Endothelial cell of umbilical vein (primary cell): Measurements from ENCODE around the gene WASF2. TPM values are rescaled to one million over a fixed set of nuclear protein-coding genes. Genes with fewer than 3 reads are reported as not detected.

Experiments
- BruUV-seq: library from RNA; stranded (reverse); fragments of 400-500 nt; replicated peaks from 2 replicates; lab custom pipeline; 2021; lab: Mats Ljungman, UMichigan
- CTCF ChIA-PET: fragments of 300-600, 350-600 bp; sonication (Branson Sonifier 250); formaldehyde crosslinking; loops from one replicate; lab custom pipeline; 2021; ENCODE audit warnings: antibody characterized with exemption, inconsistent platforms; lab: Charles Lee
- POLR2A ChIA-PET: fragments of 300-600, 350-600 bp; sonication (Branson Sonifier 250); formaldehyde crosslinking; loops from one replicate; lab custom pipeline; 2021; ENCODE audit warnings: antibody characterized with exemption, inconsistent platforms; lab: Charles Lee
- DNase-seq: peaks from one replicate; pipeline ENCODE4 v3.0.0-alpha.2; 2011; ENCODE audit warnings: low read depth, low spot score
- FAIRE-seq: peaks from 2 replicates; lab custom pipeline; 2011; peaks lifted over from hg19 to GRCh38; lab: Jason Lieb, UNC
- H2AFZ ChIP-seq: 2 replicates; pipeline ENCODE4 v1.6.0; 2012; ENCODE audit warnings: low read depth, low read length, control low read depth, inconsistent platforms
- H3K27ac ChIP-seq: 2 replicates; pipeline ENCODE4 v1.5.1; 2011; ENCODE audit warnings: low read depth, mild to moderate bottlenecking, control low read depth, low read length, moderate library complexity; ENCODE audit not compliant: insufficient read depth
- H3K27me3 ChIP-seq, 2 experiments: 2 replicates each; pipeline versions ENCODE4 v1.6.0 to v1.6.1; 2011; ENCODE audit warnings: low read length in 2 of 2, mixed read lengths in 1 of 2; ENCODE audit not compliant: control insufficient read depth in 2 of 2, insufficient read depth in 2 of 2
- H3K36me3 ChIP-seq, 2 experiments: 2 replicates in 1 of 2; 3 replicates in 1 of 2; pipeline ENCODE4 v1.5.1; 2011; ENCODE audit warnings: low read length in 2 of 2, mild to moderate bottlenecking in 1 of 2, moderate library complexity in 1 of 2; ENCODE audit not compliant: control insufficient read depth in 2 of 2, insufficient read depth in 2 of 2; ENCODE audit errors: extremely low read depth in 1 of 2
- H3K4me1 ChIP-seq: 3 replicates; pipeline ENCODE4 v1.5.1; 2011; ENCODE audit warnings: mild to moderate bottlenecking, low read length; ENCODE audit not compliant: control insufficient read depth, insufficient read depth; ENCODE audit errors: extremely low read depth
- H3K4me2 ChIP-seq: 2 replicates; pipeline ENCODE4 v1.6.1; 2011; ENCODE audit warnings: low read length, control low read depth, mixed read lengths; ENCODE audit not compliant: insufficient read depth
- H3K4me3 ChIP-seq, 3 experiments: fragments of 200-600 bp in 1 of 3; sonication (generic), shearing (Covaris generic) in 1 of 3; replicated peaks in 1 of 3; 2 replicates each; pipeline ENCODE4 v1.5.1; 2011 to 2016; ENCODE audit warnings: control low read depth in 3 of 3, low read length in 3 of 3, mild to moderate bottlenecking in 2 of 3, inconsistent platforms in 1 of 3, low read depth in 1 of 3, moderate library complexity in 1 of 3; ENCODE audit not compliant: insufficient read depth in 1 of 3
- H3K79me2 ChIP-seq: 2 replicates; pipeline ENCODE4 v1.6.0; 2012; ENCODE audit warnings: low read length, inconsistent platforms; ENCODE audit not compliant: control insufficient read depth, insufficient read depth
- H3K9ac ChIP-seq: replicated peaks from 2 replicates; pipeline ENCODE3; 2011; ENCODE audit warnings: low read length, control low read depth; ENCODE audit not compliant: insufficient read depth; ENCODE audit errors: extremely low read depth
- H3K9me1 ChIP-seq: replicated peaks from 3 replicates; pipeline ENCODE4 v1.6.0; 2011; ENCODE audit warnings: mild to moderate bottlenecking, low read length; ENCODE audit not compliant: control insufficient read depth, insufficient read depth; ENCODE audit errors: extremely low read depth
- H3K9me3 ChIP-seq: replicated peaks from 2 replicates; pipeline ENCODE4 v1.5.1; 2012; ENCODE audit warnings: low read length, inconsistent platforms; ENCODE audit not compliant: control insufficient read depth, insufficient read depth
- H4K20me1 ChIP-seq: replicated peaks from 2 replicates; pipeline ENCODE3; 2011; ENCODE audit warnings: mild to moderate bottlenecking, low read length; ENCODE audit not compliant: control insufficient read depth, insufficient read depth; ENCODE audit errors: extremely low read depth
- CTCF ChIP-seq, 2 donors: IDR thresholded peaks; 1 replicate in 1 of 2; 2 replicates in 1 of 2; pipeline ENCODE4 v1.5.1; 2011; ENCODE audit warnings: low read length in 2 of 2, mild to moderate bottlenecking in 2 of 2, moderate library complexity in 2 of 2, control low read depth in 1 of 2, inconsistent platforms in 1 of 2, low read depth in 1 of 2; ENCODE audit not compliant: insufficient read depth in 1 of 2; ENCODE audit errors: extremely low read depth in 1 of 2
- EZH2 ChIP-seq: IDR thresholded peaks from 2 replicates; pipeline ENCODE4 v1.6.1; 2012; ENCODE audit warnings: borderline replicate concordance, low read depth, mild to moderate bottlenecking, moderate library complexity, low read length, inconsistent platforms; ENCODE audit not compliant: severe bottlenecking
- FOS ChIP-seq: IDR thresholded peaks from 2 replicates; pipeline ENCODE4 v1.6.1; 2011; ENCODE audit warnings: mild to moderate bottlenecking, low read length, moderate library complexity, borderline replicate concordance; ENCODE audit not compliant: insufficient read depth
- GATA2 ChIP-seq: IDR thresholded peaks from 2 replicates; pipeline ENCODE4 v1.7.0; 2011; ENCODE audit warnings: low read depth, mild to moderate bottlenecking, moderate library complexity, mixed read lengths, low read length; ENCODE audit not compliant: insufficient read length, insufficient read depth
- JUN ChIP-seq: IDR thresholded peaks from 2 replicates; pipeline ENCODE4 v1.6.1; 2011; ENCODE audit warnings: borderline replicate concordance, low read depth; ENCODE audit not compliant: insufficient read length, insufficient read depth
- MAX ChIP-seq: IDR thresholded peaks from 2 replicates; pipeline ENCODE4 v1.6.1; 2011; ENCODE audit not compliant: insufficient read depth, insufficient read length
- MYC ChIP-seq: IDR thresholded peaks from one replicate; pipeline ENCODE4 v1.6.1; 2011; ENCODE audit warnings: mild to moderate bottlenecking, low read depth, low read length
- POLR2A ChIP-seq: IDR thresholded peaks from 2 replicates; pipeline ENCODE4 v1.6.1; 2012; ENCODE audit warnings: low read depth, mild to moderate bottlenecking, control low read depth, low read length
- POLR2AphosphoS5 ChIP-seq: IDR thresholded peaks from 2 replicates; pipeline ENCODE4 v1.6.1; 2012; ENCODE audit warnings: low read depth, mild to moderate bottlenecking, control low read depth, low read length, moderate library complexity; ENCODE audit not compliant: insufficient read depth
- dilution Hi-C: fragments of 300-500 bp; cut with MboI; formaldehyde crosslinking; loops from one replicate; pipeline ENCODE4 v1.15.0; 2019; ENCODE audit warnings: low sequenced_read_pairs; ENCODE audit not compliant: extremely low pct_ligation_motif_present
- intact Hi-C: fragments of 100-400 bp; cut with micrococcal nuclease; formaldehyde crosslinking; loops from one replicate; pipeline ENCODE4 v1.10.0; 2022
- polyA plus RNA-seq, 4 experiments: library from polyadenylated mRNA; depleted of rRNA in 3 of 4; stranded (reverse) in 3 of 4; unstranded in 1 of 4; fragments of >200 nt; gene quantifications; 2 replicates each; pipeline versions ENCODE4 v1.2.1 to v1.2.3, GENCODE V29; 2011 to 2012; ENCODE audit warnings: missing spikeins in 1 of 4
- total RNA-seq: library from RNA; stranded (reverse); gene quantifications from 2 replicates; pipeline ENCODE4 v1.2.3, GENCODE V29; 2021

The WASF2 gene
- total and polyA plus RNA-seq, 2 donors (not counting 3 experiments of a cell fraction or from before 2014, with no cell fraction given), result 76.9 to 172 TPM

- POLR2A ChIA-PET, result no interaction called here
- H3K9me1 ChIP-seq, result no peaks in the 10 kb centered on the region
Measured at GRCh38 chr1:27448982-27449381, 41.0 kb downstream of the WASF2 start.

GRCh38 chr1:27447883-27448282 is 42.1 kb downstream of the WASF2 start:
- intact Hi-C loops (no loop called here), dilution Hi-C loops (no loop called here)
- peaks cover 9% of the 10 kb centered on the region for H4K20me1 ChIP-seq
- H2AFZ ChIP-seq, result no peak overlapping the region
- BruUV-seq, result no TSS peak
- no peaks in the 10 kb centered on the region for H3K27me3 ChIP-seq
- TF ChIP-seq POLR2AphosphoS5, result no peak
- no peak for TF ChIP-seq JUN
- TF ChIP-seq FOS, result no peak
- no peak for TF ChIP-seq MAX
- no peak for TF ChIP-seq MYC
- TF ChIP-seq POLR2A, result no peak
- TF ChIP-seq GATA2, result no peak
- TF ChIP-seq EZH2, result no peak
- TF ChIP-seq CTCF (IDR thresholded peaks at IDR 0.05; ENCODE audit: extremely low read depth in 1 of 2, insufficient read depth in 1 of 2, low read depth in 1 of 2, low read length in 2 of 2), result no peak
- no peaks in the 10 kb centered on the region for H3K9me1 ChIP-seq
- no peak overlapping the region for H3K4me3 ChIP-seq
- ChIA-PET CTCF (interaction anchor here (1.6 kb wide), 1 partner anchor 11 kb away, joined by 4 read pairs; no protein-coding TSS in a partner anchor), POLR2A (no interaction called here)
- peaks cover 56% of the 10 kb centered on the region for H3K79me2 ChIP-seq
- H3K4me2 ChIP-seq, result no peak overlapping the region
- H3K9me3 ChIP-seq, result no peaks in the 10 kb centered on the region
- FAIRE-seq (no peak), DNase-seq (no peak)
- H3K36me3 ChIP-seq, result peaks cover 2 to 5% of the 10 kb centered on the region in 2 experiments
- H3K4me1 ChIP-seq, result peaks cover 2% of the 10 kb centered on the region
- H3K27ac ChIP-seq, result no peak overlapping the region
- no peak overlapping the region for H3K9ac ChIP-seq

More at GRCh38 chr1:27448982-27449381, 41.0 kb downstream of the WASF2 start:
- no peak overlapping the region for H2AFZ ChIP-seq
- H3K4me2 ChIP-seq, result no peak overlapping the region
- no peak overlapping the region for H3K27ac ChIP-seq
- peaks cover 2 to 5% of the 10 kb centered on the region in 2 experiments for H3K36me3 ChIP-seq
- intact Hi-C loops (no loop called here), dilution Hi-C loops (no loop called here)
- DNase-seq, result no peak
- H3K27me3 ChIP-seq, result no peaks in the 10 kb centered on the region
- TF ChIP-seq POLR2AphosphoS5 (no peak), MAX (no peak)
- H3K9me3 ChIP-seq, result no peaks in the 10 kb centered on the region
- H3K9ac ChIP-seq, result no peak overlapping the region
- BruUV-seq, result no TSS peak
- peaks cover 2% of the 10 kb centered on the region for H3K4me1 ChIP-seq
- H3K79me2 ChIP-seq, result peaks cover 58% of the 10 kb centered on the region
- CTCF ChIA-PET, result interaction anchor here (1.1 to 1.6 kb wide), 2 partner anchors 12 to 19 kb away, joined by 3 to 4 read pairs; no protein-coding TSS in a partner anchor
- H3K4me3 ChIP-seq, result no peak overlapping the region
- FAIRE-seq, result no peak
- peaks cover 9% of the 10 kb centered on the region for H4K20me1 ChIP-seq
